CD4-positive, alpha-beta T cell treated with Interleukin-15 for 4 hours (primary cell): ENCODE data around the gene MTHFD2L.
"Not testable (repeated sequence)": the region's sequence is repeated elsewhere in the genome, so short reads cannot be mapped to it uniquely, and the experiment has no call there.

Source experiments
- DNase-seq: peaks from one replicate; pipeline ENCODE4 v3.0.0-alpha.2; 2020; ENCODE audit warnings: low spot score

Gene MTHFD2L

GRCh38 chr4:74189331-74190043 lies 31.6 kb downstream of the MTHFD2L start:
- DNase-seq = peak; percentile 23

- no peak for DNase-seq
Measured at GRCh38 chr4:74190332-74190731, 32.4 kb downstream of the MTHFD2L start.

GRCh38 chr4:74190919-74191397 lies 33.0 kb downstream of the MTHFD2L start:
- no peak for DNase-seq

- DNase-seq = no peak
Measured at GRCh38 chr4:74197080-74197479, 39.2 kb downstream of the MTHFD2L start.

GRCh38 chr4:74202062-74202586 lies 44.2 kb downstream of the MTHFD2L start:
- DNase-seq = no peak

- DNase-seq = no peak
Measured at GRCh38 chr4:74203467-74203866, 45.5 kb downstream of the MTHFD2L start.

GRCh38 chr4:74205046-74205445 lies 47.1 kb downstream of the MTHFD2L start:
- DNase-seq = no peak

- DNase-seq = no peak
Measured at GRCh38 chr4:74205559-74205958, 47.6 kb downstream of the MTHFD2L start.

GRCh38 chr4:74206088-74206825 lies 48.3 kb downstream of the MTHFD2L start:
- DNase-seq = no peak

- DNase-seq = not testable (repeated sequence)
Measured at GRCh38 chr4:74214457-74215159, 56.7 kb downstream of the MTHFD2L start.

- not testable (repeated sequence) for DNase-seq
Measured at GRCh38 chr4:74215236-74215635, 57.3 kb downstream of the MTHFD2L start.

GRCh38 chr4:74217365-74217764 lies 59.4 kb downstream of the MTHFD2L start:
- no peak for DNase-seq

GRCh38 chr4:74218201-74218600 lies 60.3 kb downstream of the MTHFD2L start:
- DNase-seq = no peak

- DNase-seq = no peak
Measured at GRCh38 chr4:74219240-74219639, 61.3 kb downstream of the MTHFD2L start.

GRCh38 chr4:74223098-74223497 lies 65.2 kb downstream of the MTHFD2L start:
- no peak for DNase-seq

GRCh38 chr4:74223801-74224200 lies 65.9 kb downstream of the MTHFD2L start:
- DNase-seq = no peak

- DNase-seq = peak; percentile 72
Measured at GRCh38 chr4:74228691-74229640, 71.0 kb downstream of the MTHFD2L start.

GRCh38 chr4:74230902-74231499 lies 73.1 kb downstream of the MTHFD2L start:
- no peak for DNase-seq

- no peak for DNase-seq
Measured at GRCh38 chr4:74235135-74235534, 77.2 kb downstream of the MTHFD2L start.

- DNase-seq = no peak
Measured at GRCh38 chr4:74237425-74237966, 79.6 kb downstream of the MTHFD2L start.

- no peak for DNase-seq
Measured at GRCh38 chr4:74244049-74244448, 86.1 kb downstream of the MTHFD2L start.
